ENCODE measurements around the gene FRMD4A.
"Not testable (repeated sequence)": the region's sequence is repeated elsewhere in the genome, so short reads cannot be mapped to it uniquely, and the experiment has no call there.

FRMD4A gene

GRCh38 chr10:13868528-13869294, 462.0 kb downstream of the FRMD4A start:
- DNase-seq = no peak

- no peak for DNase-seq
Measured at GRCh38 chr10:13867822-13868221, 462.9 kb downstream of the FRMD4A start.

GRCh38 chr10:13865758-13866491, 464.8 kb downstream of the FRMD4A start:
- no peak for DNase-seq

- not testable (repeated sequence) for DNase-seq
Measured at GRCh38 chr10:13865220-13865619, 465.5 kb downstream of the FRMD4A start.

GRCh38 chr10:13862546-13863233, 468.0 kb downstream of the FRMD4A start:
- DNase-seq = no peak

GRCh38 chr10:13860886-13861285, 469.8 kb downstream of the FRMD4A start:
- no peak for DNase-seq

GRCh38 chr10:13859979-13860654, 470.6 kb downstream of the FRMD4A start:
- no peak for DNase-seq

- DNase-seq = no peak
Measured at GRCh38 chr10:13858709-13859108, 472.0 kb downstream of the FRMD4A start.

GRCh38 chr10:13857451-13857850, 473.3 kb downstream of the FRMD4A start:
- no peak for DNase-seq

- DNase-seq = no peak
Measured at GRCh38 chr10:13853854-13854253, 476.9 kb downstream of the FRMD4A start.

- no peak for DNase-seq
Measured at GRCh38 chr10:13852872-13853271, 477.9 kb downstream of the FRMD4A start.

GRCh38 chr10:13851906-13852305, 478.8 kb downstream of the FRMD4A start:
- DNase-seq = no peak

GRCh38 chr10:13848520-13849445, 481.9 kb downstream of the FRMD4A start:
- no peak for DNase-seq

GRCh38 chr10:13847201-13847631, 483.5 kb downstream of the FRMD4A start:
- no peak for DNase-seq

GRCh38 chr10:13845897-13846296, 484.8 kb downstream of the FRMD4A start:
- no peak for DNase-seq

GRCh38 chr10:13844651-13845050, 486.1 kb downstream of the FRMD4A start:
- no peak for DNase-seq

GRCh38 chr10:13842117-13842516, 488.6 kb downstream of the FRMD4A start:
- no peak for DNase-seq

GRCh38 chr10:13840036-13840435, 490.7 kb downstream of the FRMD4A start:
- DNase-seq = no peak

GRCh38 chr10:13839430-13839990, 491.2 kb downstream of the FRMD4A start:
- DNase-seq = no peak

GRCh38 chr10:13839030-13839429, 491.7 kb downstream of the FRMD4A start:
- no peak for DNase-seq

GRCh38 chr10:13837966-13838365, 492.8 kb downstream of the FRMD4A start:
- DNase-seq = no peak
